C1 segment of cervical spinal cord (tissue), 14 donors: ENCODE measurements around the gene CDK19.
A peak's percentile ranks its signal among the peaks of the same experiment; 100 is the strongest.

Experiments used
- DNase-seq, 14 donors: peaks; one replicate each; lab custom pipeline; 2025; lab: John Stamatoyannopoulos, UW

Gene CDK19

GRCh38 chr6:110703010-110703905 is 112.0 kb downstream of the CDK19 start:
- no peak for DNase-seq

GRCh38 chr6:110699780-110700179 is 115.5 kb downstream of the CDK19 start:
- no peak for DNase-seq

GRCh38 chr6:110693994-110694393 is 121.3 kb downstream of the CDK19 start:
- no peak for DNase-seq

GRCh38 chr6:110693296-110693695 is 122.0 kb downstream of the CDK19 start:
- DNase-seq, result no peak

- DNase-seq, result no peak
Observed at GRCh38 chr6:110690916-110691315, 124.4 kb downstream of the CDK19 start.

GRCh38 chr6:110690106-110690654 is 125.1 kb downstream of the CDK19 start:
- DNase-seq, result no peak

GRCh38 chr6:110689275-110689935 is 125.9 kb downstream of the CDK19 start:
- DNase-seq, result no peak

GRCh38 chr6:110688661-110689268 is 126.5 kb downstream of the CDK19 start:
- no peak for DNase-seq

- DNase-seq, result no peak
Observed at GRCh38 chr6:110687326-110687725, 127.9 kb downstream of the CDK19 start.

GRCh38 chr6:110683241-110683640 is 132.0 kb downstream of the CDK19 start:
- no peak for DNase-seq

- peak in 7 of 14 donors; percentile 13 to 54 (median 30) for DNase-seq
Observed at GRCh38 chr6:110682460-110682853, 132.8 kb downstream of the CDK19 start.

- DNase-seq, result no peak
Observed at GRCh38 chr6:110681543-110682459, 133.5 kb downstream of the CDK19 start.

- no peak for DNase-seq
Observed at GRCh38 chr6:110676396-110676795, 138.9 kb downstream of the CDK19 start.

- DNase-seq, result no peak
Observed at GRCh38 chr6:110674096-110674495, 141.2 kb downstream of the CDK19 start.

- DNase-seq, result no peak
Observed at GRCh38 chr6:110672122-110672521, 143.1 kb downstream of the CDK19 start.

- DNase-seq, result no peak
Observed at GRCh38 chr6:110671447-110671846, 143.8 kb downstream of the CDK19 start.

GRCh38 chr6:110665600-110665999 is 149.7 kb downstream of the CDK19 start:
- no peak for DNase-seq

GRCh38 chr6:110664933-110665332 is 150.3 kb downstream of the CDK19 start:
- DNase-seq, result no peak

GRCh38 chr6:110662490-110663211 is 152.6 kb downstream of the CDK19 start:
- DNase-seq, result no peak

GRCh38 chr6:110661414-110661813 is 153.9 kb downstream of the CDK19 start:
- DNase-seq, result no peak
